OCI-LY7 (cell line): ENCODE data around the gene MRPL44. TPM values are rescaled to one million over a fixed set of nuclear protein-coding genes. Genes with fewer than 3 reads are reported as not detected.

Source experiments
- BruUV-seq: library from RNA; stranded (reverse); fragments of 400-500 nt; replicated peaks from 2 replicates; lab custom pipeline; 2021; lab: Mats Ljungman, UMichigan
- CTCF ChIA-PET: fragments of 300-600 bp; sonication (Branson Sonifier 250); formaldehyde crosslinking; loops from one replicate; lab custom pipeline; 2022; ENCODE audit warnings: antibody characterized with exemption; ENCODE audit not compliant: unreplicated experiment; lab: Charles Lee
- POLR2A ChIA-PET: fragments of 300-600 bp; sonication (Branson Sonifier 250); formaldehyde crosslinking; loops from one replicate; lab custom pipeline; 2022; ENCODE audit warnings: antibody characterized with exemption; lab: Charles Lee
- DNase-seq: peaks from one replicate; pipeline ENCODE4 v3.0.0-alpha.2; 2015; ENCODE audit warnings: low spot score
- H2AFZ ChIP-seq: fragments of 200-600 bp; sonication (generic), shearing (Covaris generic); 2 replicates; pipeline ENCODE4 v1.6.1; 2014; ENCODE audit warnings: mild to moderate bottlenecking, antibody characterized with exemption, low read length, moderate library complexity
- H3K27ac ChIP-seq: fragments of 200-600 bp; sonication (generic); 2 replicates; pipeline ENCODE4 v1.5.1; 2014; ENCODE audit warnings: mixed run types, low read depth, mild to moderate bottlenecking, moderate library complexity, low read length, inconsistent platforms; ENCODE audit not compliant: poor library complexity, severe bottlenecking
- H3K36me3 ChIP-seq: fragments of 200-600 bp; sonication (generic); 2 replicates; pipeline ENCODE4 v1.6.1; 2014; ENCODE audit warnings: mild to moderate bottlenecking, antibody characterized with exemption, low read length, moderate library complexity, mixed read lengths; ENCODE audit not compliant: insufficient read depth
- H3K4me1 ChIP-seq: fragments of 200-600 bp; sonication (generic); 2 replicates; pipeline ENCODE4 v1.5.1; 2014; ENCODE audit warnings: mild to moderate bottlenecking, low read length; ENCODE audit not compliant: insufficient read depth, poor library complexity, severe bottlenecking
- H3K4me2 ChIP-seq: fragments of 200-600 bp; sonication (generic); 2 replicates; pipeline ENCODE4 v1.6.1; 2014; ENCODE audit warnings: mild to moderate bottlenecking, low read length
- H3K4me3 ChIP-seq: fragments of 200-600 bp; sonication (generic); 2 replicates; pipeline ENCODE4 v1.5.1; 2014; ENCODE audit warnings: mild to moderate bottlenecking, low read depth, low read length; ENCODE audit not compliant: poor library complexity, severe bottlenecking
- H3K79me2 ChIP-seq: fragments of 200-600 bp; sonication (generic); 2 replicates; pipeline ENCODE4 v1.6.1; 2016; ENCODE audit warnings: low read depth, mild to moderate bottlenecking, low read length, moderate library complexity, mixed read lengths; ENCODE audit not compliant: insufficient read depth
- H3K9me2 ChIP-seq: fragments of 200-600 bp; sonication (generic); 2 replicates; pipeline ENCODE4 v1.6.1; 2016; ENCODE audit warnings: mild to moderate bottlenecking, low read length, mixed read lengths; ENCODE audit not compliant: insufficient read depth
- H3K9me3 ChIP-seq: fragments of 200-600 bp; sonication (generic); 2 replicates; pipeline ENCODE4 v1.6.1; 2014; ENCODE audit warnings: mild to moderate bottlenecking, mixed run types, low read length, mixed read lengths
- H4K20me1 ChIP-seq: fragments of 200-600 bp; sonication (generic); 2 replicates; pipeline ENCODE4 v1.6.1; 2014; ENCODE audit warnings: mild to moderate bottlenecking, antibody characterized with exemption, low read length, moderate library complexity, mixed read lengths; ENCODE audit not compliant: insufficient read depth
- CTCF ChIP-seq: fragments of 200-600 bp; sonication (generic); conservative IDR thresholded peaks from 2 replicates; pipeline ENCODE4 v1.5.1; 2014; ENCODE audit warnings: mild to moderate bottlenecking, antibody characterized with exemption, low read length, moderate library complexity, mixed read lengths
- EZH2phosphoT487 ChIP-seq: fragments of 200-600 bp; sonication (generic); IDR thresholded peaks from 2 replicates; pipeline ENCODE4 v1.6.1; 2018; ENCODE audit warnings: low read depth, borderline replicate concordance, mild to moderate bottlenecking, mixed run types, antibody characterized with exemption, low read length, moderate library complexity, mixed read lengths
- intact Hi-C: fragments of 100-400 bp; cut with micrococcal nuclease; formaldehyde crosslinking; loops from one replicate; pipeline ENCODE4 v1.10.0; 2022; ENCODE audit not compliant: unreplicated experiment
- total RNA-seq, 2 experiments: library from RNA; depleted of rRNA in 1 of 2; stranded (reverse); fragments of >200 nt in 1 of 2; shearing (Covaris generic) in 1 of 2; gene quantifications; 2 replicates each; pipeline ENCODE4 v1.2.3, GENCODE V29; 2014 to 2022

The MRPL44 gene
- total RNA-seq, 2 experiments from 2014 or later: 36.2 to 38.6 TPM

- H3K79me2 ChIP-seq: peaks cover 7% of the 10 kb centered on the region; the same call in 1 of the 2 replicates
- CTCF ChIA-PET: no interaction called here
- BruUV-seq: no TSS peak
- H3K4me1 ChIP-seq: peaks cover 57% of the 10 kb centered on the region
- POLR2A ChIA-PET: no interaction called here
- no peak overlapping the region for H3K4me2 ChIP-seq
- H3K9me2 ChIP-seq: no peaks in the 10 kb centered on the region
- H3K4me3 ChIP-seq: no peak overlapping the region
- intact Hi-C loops: no loop called here
- H4K20me1 ChIP-seq: no peaks in the 10 kb centered on the region
- H2AFZ ChIP-seq: peak overlapping the region; percentile 15; the same call in 1 of the 2 replicates
- TF ChIP-seq EZH2phosphoT487: no peak
- no peak for TF ChIP-seq CTCF
- H3K9me3 ChIP-seq: no peaks in the 10 kb centered on the region
- no peak overlapping the region for H3K27ac ChIP-seq
- no peak for DNase-seq
- H3K36me3 ChIP-seq: no peaks in the 10 kb centered on the region
Observed at GRCh38 chr2:223947711-223948205, 9.5 kb upstream of the MRPL44 start.

GRCh38 chr2:223949241-223949840 is 7.9 kb upstream of the MRPL44 start:
- TF ChIP-seq CTCF: peak; percentile 59
- no peak for TF ChIP-seq EZH2phosphoT487
- H3K79me2 ChIP-seq: no peaks in the 10 kb centered on the region; the same call in 1 of the 2 replicates

More at GRCh38 chr2:223949241-223949840, 7.9 kb upstream of the MRPL44 start:
- Histone ChIP-seq H3K9me2 (no peaks in the 10 kb centered on the region), H3K4me3 (peak overlapping the region; percentile 7), H4K20me1 (no peaks in the 10 kb centered on the region), H3K36me3 (no peaks in the 10 kb centered on the region), H3K27ac (peak overlapping the region; percentile 80), H3K4me1 (peaks cover 60% of the 10 kb centered on the region), H2AFZ (peak overlapping the region; percentile 90), H3K4me2 (peak overlapping the region; percentile 78), H3K9me3 (no peaks in the 10 kb centered on the region)
- ChIA-PET CTCF (interaction anchor here (0.6 kb wide), 1 partner anchor 131 kb away, joined by 3 read pairs; no protein-coding TSS in a partner anchor), POLR2A (interaction anchor here (0.5 to 1.4 kb wide), 9 partner anchors 9 to 635 kb away, joined by 3 to 5 read pairs (median 3); no protein-coding TSS in a partner anchor)
- BruUV-seq: no TSS peak
- DNase-seq: peak; percentile 67
- intact Hi-C loops: no loop called here
